ENCODE results near the gene ZNF296.
A peak's percentile ranks its signal among the peaks of the same experiment; 100 is the strongest.
"Not testable (repeated sequence)": the region's sequence is repeated elsewhere in the genome, so short reads cannot be mapped to it uniquely, and the experiment has no call there.

Gene ZNF296

GRCh38 chr19:45076029-45076850 lies at the start of gene ZNF296:
ZNF296 (minus strand) TSS chr19:45076478; CDS start chr19:45076373, 105 bp downstream.
- peak; percentile 89 for DNase-seq

DNA sequence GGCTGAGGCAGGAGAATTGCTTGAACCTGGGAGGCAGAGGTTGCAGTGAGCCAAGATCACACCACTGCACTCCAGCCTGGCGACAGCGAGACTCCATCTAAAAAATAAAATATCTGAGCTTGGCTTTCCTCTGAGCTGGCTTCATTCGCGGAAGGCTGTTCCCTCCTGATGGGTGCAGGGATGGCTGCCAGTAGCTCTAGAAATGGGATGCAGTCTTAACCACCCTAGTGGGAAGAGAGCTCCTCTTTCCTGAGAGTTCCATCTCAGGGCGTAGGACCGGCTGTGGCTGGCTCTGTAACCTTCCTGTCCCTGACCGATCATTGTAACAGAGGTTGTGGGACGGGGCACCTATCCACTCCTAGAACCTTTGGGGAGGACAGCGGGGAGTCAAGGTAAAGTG lies 49.1 kb upstream of the ZNF296 start:
- DNase-seq, result no peak

GRCh38 chr19:45124021-45124420 lies 47.7 kb upstream of the ZNF296 start:
- DNase-seq, result no peak

GRCh38 chr19:45123440-45123850 lies 47.2 kb upstream of the ZNF296 start:
- no peak for DNase-seq

GRCh38 chr19:45122832-45123231 lies 46.6 kb upstream of the ZNF296 start:
- DNase-seq, result no peak

DNA sequence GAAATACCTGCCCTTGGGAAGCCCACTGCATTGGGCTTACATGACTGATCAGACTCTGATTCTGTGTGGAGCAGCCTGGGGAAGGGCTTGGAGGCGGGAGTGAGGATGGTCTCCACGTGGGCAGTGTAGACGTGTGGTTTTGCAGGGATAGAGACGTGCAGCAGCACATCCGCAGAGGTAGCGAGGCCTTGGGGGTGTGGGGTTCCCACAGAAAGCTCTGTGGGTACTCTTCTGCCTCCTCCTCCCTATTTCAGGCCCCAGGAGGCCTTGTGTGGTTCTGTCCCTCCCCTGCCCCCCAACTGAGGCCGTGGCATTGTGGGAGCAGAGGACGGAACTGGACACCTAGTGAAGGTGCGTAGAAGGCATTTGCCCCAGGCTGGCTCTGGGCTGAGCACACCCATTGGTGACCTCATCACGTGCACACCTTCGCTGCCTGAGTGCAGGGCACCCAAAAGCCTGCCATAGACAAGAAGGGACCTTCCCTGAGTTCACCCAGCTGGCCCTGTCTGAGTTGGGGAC lies 45.6 kb upstream of the ZNF296 start:
- no peak for DNase-seq

DNA sequence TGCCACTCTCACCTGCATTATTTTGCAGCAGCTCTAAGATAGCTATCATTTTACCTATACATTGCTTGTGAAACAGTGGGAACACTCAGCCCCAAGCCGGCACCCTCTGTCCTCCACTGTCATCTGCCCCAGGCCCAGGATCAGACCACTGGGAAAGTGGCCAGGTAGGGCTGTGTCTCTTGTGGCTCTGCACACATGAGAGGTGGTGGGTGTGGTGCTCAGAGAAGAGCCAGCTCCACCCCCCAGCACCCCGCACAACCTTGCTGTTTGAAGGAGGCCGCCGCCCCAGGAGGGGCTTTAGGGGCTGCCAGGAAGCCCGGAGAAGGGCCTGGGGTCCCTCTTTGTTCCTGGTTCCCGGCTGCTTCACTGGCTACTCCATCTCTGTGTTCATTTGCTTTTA lies 43.3 kb upstream of the ZNF296 start:
- no peak for DNase-seq

- not testable (repeated sequence) for DNase-seq
Measured at GRCh38 chr19:45118591-45119355, 42.5 kb upstream of the ZNF296 start.

DNA sequence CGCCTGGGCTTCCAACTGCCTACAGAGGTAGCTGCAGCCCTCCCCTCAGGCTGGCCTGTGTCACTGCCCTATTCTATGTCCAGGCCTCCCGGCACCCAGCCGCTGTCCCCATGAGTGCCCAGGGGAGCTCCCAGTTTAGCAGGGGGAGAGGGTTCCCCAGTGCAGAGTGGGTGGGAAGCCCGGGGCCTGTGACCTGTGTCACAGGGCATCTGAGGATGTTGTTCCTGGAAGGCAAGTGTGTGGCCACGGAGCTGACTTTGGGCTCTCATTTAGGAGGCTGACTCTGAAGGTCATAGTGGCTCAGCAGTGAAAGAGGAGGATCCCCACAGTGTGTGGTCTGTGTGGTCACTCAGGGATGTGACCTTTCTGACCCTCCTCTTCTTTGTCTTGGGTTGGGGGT lies 41.8 kb upstream of the ZNF296 start:
- no peak for DNase-seq

- DNase-seq, result peak; percentile 10
Measured at GRCh38 chr19:45117671-45118070, 41.4 kb upstream of the ZNF296 start.

DNA sequence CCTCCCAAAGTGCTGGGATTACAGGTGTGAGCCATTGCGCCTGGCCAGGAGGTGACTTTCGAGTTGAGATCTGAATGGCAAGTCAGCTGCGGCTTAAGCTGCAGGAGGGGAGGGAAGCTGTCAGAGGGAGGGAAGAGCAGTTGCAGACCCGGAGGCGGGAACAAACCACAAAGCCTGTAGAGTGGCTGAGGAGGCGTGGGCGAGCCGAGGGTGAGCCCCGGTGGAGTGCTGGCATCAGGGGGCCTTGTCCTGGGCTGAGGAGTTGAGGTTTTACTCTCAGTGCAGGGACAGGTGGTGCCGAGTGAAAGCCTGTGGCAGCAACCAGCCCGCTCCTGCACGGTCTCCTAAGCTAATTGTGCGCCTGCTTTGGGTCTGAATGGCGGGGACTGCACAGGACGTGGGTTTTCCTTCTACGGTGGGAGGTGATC lies 40.9 kb upstream of the ZNF296 start:
- DNase-seq, result peak; percentile 58

DNA sequence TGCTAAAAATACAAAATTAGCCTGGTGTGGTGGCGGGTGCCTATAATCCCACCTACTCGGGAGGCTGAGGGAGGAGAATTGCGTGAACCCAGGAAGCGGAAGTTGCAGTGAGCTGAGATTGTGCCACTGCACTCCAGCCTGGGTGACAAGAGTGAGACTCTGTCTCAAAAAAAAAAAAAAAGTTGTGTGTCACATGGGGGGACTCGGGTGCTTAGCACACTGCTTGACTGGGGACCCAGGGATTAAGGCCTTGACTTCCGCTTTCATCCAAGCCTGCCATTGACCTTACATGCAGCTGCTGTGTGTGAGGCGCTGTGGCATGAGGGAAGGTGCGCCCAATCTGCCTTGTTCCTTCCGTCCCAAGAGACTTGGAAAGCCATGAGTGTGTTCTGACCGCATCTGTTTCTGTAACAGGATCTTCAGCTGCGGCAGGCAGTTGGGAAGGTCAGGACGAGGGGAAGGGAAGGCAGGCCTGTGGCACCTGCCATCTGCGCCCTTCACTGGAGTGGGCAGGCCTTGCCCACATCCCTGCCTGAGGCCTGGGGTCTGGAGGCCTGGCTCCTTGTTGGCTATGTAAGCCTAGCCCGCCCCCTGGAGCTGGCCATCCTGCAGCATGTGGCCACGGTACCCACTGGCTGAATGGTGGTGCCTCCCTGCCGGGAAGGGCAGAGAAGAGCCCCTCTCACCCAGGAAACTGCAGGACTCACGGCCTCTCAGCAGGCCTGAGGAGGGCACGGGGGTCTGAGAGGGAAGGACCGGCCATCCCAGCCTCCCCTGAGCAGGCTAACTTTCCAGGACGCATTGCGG lies 39.7 kb upstream of the ZNF296 start:
- DNase-seq, result no peak

GRCh38 chr19:45114116-45114515 lies 37.8 kb upstream of the ZNF296 start:
- no peak for DNase-seq

- no peak for DNase-seq
Measured at GRCh38 chr19:45113628-45114027, 37.4 kb upstream of the ZNF296 start.

DNA sequence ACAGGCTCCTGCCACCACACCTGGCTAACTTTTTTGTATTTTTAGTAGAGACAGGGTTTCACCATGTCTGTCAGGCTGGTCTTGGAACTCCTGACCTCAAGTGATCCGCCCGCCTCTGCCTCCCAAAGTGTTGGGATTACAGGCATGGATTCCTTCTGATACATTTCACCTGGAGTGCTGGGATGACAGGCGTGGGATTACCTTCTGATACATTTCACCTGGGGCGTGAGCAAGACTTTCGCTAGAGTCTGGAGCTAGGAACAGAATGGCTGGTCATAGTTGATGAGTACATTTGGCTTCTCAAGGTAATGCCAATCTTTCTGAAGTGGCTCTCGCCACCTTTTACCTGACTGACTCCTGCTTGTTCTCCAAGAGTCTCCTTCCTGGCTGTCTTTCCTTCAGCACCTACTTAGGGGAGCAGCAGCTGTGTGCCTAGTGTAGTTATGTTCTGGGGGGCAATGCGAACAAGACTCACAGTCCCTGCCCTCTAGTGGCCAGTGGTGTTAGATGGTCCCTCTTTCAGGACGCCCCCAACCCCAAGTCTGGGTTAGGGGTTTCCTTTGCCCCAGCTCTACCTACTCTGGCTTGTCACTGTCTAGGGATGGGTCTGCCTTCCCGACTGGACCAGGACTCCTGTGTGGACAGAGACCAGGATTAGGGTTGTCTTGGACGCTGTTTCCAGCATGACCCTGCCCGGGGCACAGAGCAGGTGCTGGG lies 36.0 kb upstream of the ZNF296 start:
- no peak for DNase-seq

DNA sequence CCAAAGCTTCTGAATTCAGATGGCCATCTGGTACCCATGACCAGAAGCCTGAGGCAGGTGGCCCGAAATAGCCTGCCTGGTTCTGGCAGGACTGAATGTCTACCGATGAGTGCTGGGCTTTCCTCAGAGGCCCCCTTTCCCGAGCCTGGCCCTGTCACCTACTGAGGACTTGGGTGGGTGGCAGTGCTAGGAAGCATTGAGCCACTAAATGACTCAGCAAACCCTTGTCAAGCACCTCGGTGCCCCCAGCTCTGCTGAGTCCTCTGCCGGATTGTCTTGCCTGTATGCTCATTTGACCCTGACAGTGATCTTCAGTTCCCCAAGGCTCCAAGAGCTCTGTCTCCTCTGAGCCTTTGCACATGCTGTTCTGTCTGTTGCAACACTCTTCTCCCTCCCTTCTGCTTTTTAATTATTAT lies 34.6 kb upstream of the ZNF296 start:
- no peak for DNase-seq

DNA sequence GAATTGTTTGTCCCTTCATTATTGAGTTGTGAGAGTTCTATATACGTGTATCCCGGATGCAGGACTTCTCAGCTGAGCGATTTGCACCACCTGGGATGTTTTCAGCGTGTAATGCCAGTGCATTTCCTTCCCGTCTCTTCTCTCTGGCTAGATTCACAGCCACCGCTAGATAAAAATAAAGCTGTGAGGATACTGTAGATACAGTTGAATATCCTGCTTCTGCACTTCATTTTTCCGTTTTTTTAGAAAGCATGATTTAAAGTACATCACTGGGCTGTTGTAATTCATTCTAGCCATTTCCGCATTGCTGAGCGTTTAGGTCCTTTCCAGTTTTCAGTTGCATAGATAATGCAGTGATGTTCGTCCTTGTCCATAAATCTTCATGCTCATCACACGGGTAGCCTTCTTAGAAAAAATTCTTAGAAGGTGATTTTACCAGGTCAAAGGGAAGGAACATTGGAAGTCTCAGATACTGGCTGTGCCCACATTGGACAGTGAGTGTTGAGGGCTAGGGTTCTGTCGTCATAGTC lies 31.4 kb upstream of the ZNF296 start:
- no peak for DNase-seq

- DNase-seq, result not testable (repeated sequence)
Measured at GRCh38 chr19:45106363-45106762, 30.1 kb upstream of the ZNF296 start.

- peak; percentile 27 for DNase-seq
Measured at GRCh38 chr19:45104658-45105349, 28.5 kb upstream of the ZNF296 start.

DNA sequence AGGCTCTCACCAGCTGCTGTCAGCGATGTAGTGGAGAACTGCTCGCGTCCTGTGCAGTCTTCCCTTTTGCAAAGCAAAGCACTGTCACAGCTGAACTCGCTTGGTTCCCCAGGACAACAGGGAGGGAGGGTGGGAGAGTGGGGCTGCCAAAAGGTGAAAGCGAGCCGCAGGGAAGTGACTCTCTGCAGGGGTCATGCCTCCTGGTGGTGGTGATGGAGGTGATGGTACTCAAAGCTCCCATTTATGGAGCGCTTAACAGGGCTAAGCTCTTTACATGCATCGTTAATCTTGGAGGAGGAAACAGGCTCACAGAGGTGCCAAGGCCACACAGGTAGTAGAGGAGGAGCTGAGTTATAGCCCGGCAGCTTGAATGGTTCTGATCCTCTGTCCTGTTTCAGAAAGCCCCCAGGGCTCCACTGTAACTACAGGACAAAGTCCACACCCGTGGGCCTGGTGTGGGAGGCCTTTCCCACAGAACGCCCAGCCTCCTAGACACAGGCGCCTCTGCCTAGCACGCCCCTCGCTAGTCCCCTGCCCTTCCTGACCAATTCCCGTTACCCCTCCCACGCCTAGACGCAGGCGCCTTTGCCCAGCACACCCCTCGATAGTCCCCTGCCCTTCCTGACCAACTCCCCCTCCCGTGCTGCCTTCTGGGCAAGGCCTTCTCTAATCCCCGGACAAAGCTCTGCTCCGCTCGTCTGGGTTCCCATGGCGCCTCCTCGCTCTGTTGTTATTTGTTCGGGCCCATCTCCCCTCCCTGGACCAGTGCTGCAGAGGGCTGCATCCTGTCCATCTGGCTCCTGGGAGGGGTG lies 27.4 kb upstream of the ZNF296 start:
- peak; percentile 21 for DNase-seq

GRCh38 chr19:45103156-45103507 lies 26.9 kb upstream of the ZNF296 start:
- DNase-seq, result peak; percentile 65
